HG02588 (cell line): Measurements from ENCODE around the gene DBT.
"Not testable (repeated sequence)": the region's sequence is repeated elsewhere in the genome, so short reads cannot be mapped to it uniquely, and the experiment has no call there.

Experiments
- ATAC-seq: cut with Tn5 transposase; IDR thresholded peaks from one replicate; pipeline ENCODE4 v1.9.1; 2021; ENCODE audit warnings: mild to moderate bottlenecking, moderate library complexity; ENCODE audit not compliant: unreplicated experiment

Gene DBT

GRCh38 chr1:100202703-100203102 lies 46.9 kb downstream of the DBT start:
- not testable (repeated sequence) for ATAC-seq

GRCh38 chr1:100200060-100200459 lies 49.6 kb downstream of the DBT start:
- not testable (repeated sequence) for ATAC-seq

- ATAC-seq = no peak
These were observed 51.0 kb downstream of the DBT start for GRCh38 chr1:100198596-100198995.

- no peak for ATAC-seq
These were observed 61.0 kb downstream of the DBT start for GRCh38 chr1:100188617-100189016.

GRCh38 chr1:100187912-100188311 lies 61.7 kb downstream of the DBT start:
- ATAC-seq = no peak

GRCh38 chr1:100184536-100184935 lies 65.1 kb downstream of the DBT start:
- ATAC-seq = no peak

- no peak for ATAC-seq
These were observed 66.3 kb downstream of the DBT start for GRCh38 chr1:100183370-100183769.

- ATAC-seq = no peak
These were observed 71.5 kb downstream of the DBT start, which contains the start of gene LRRC39 for GRCh38 chr1:100178091-100178490. Gene LRRC39, minus strand, starts transcription at chr1:100178256. Its CDS starts 9,740 bp downstream, at chr1:100168516.

GRCh38 chr1:100177295-100178041 lies 72.2 kb downstream of the DBT start:
- ATAC-seq = no peak

GRCh38 chr1:100168051-100168450 lies 81.6 kb downstream of the DBT start:
- ATAC-seq = no peak

GRCh38 chr1:100164702-100165101 lies 84.9 kb downstream of the DBT start:
- ATAC-seq = no peak

- ATAC-seq = no peak
These were observed 85.4 kb downstream of the DBT start for GRCh38 chr1:100164216-100164615.

GRCh38 chr1:100162881-100163280 lies 86.8 kb downstream of the DBT start:
- ATAC-seq = no peak

- ATAC-seq = peak; percentile 70
These were observed 97.4 kb downstream of the DBT start for GRCh38 chr1:100152271-100152670.

- ATAC-seq = no peak
These were observed 98.0 kb downstream of the DBT start for GRCh38 chr1:100151679-100152078.

GRCh38 chr1:100147875-100148274 lies 101.8 kb downstream of the DBT start:
- no peak for ATAC-seq

- ATAC-seq = no peak
These were observed 102.7 kb downstream of the DBT start for GRCh38 chr1:100146958-100147357.

- no peak for ATAC-seq
These were observed 104.5 kb downstream of the DBT start for GRCh38 chr1:100145116-100145515.

- ATAC-seq = no peak
These were observed 107.3 kb downstream of the DBT start for GRCh38 chr1:100142343-100142742.

GRCh38 chr1:100141192-100141591 lies 108.4 kb downstream of the DBT start:
- no peak for ATAC-seq

- no peak for ATAC-seq
These were observed 112.0 kb downstream of the DBT start for GRCh38 chr1:100137602-100138001.
